Heart left ventricle (tissue), 16 donors: ENCODE data around the gene NR2F1-AS1. TPM values are rescaled to one million over a fixed set of nuclear protein-coding genes. Genes with fewer than 3 reads are reported as not detected.
"Not testable (repeated sequence)": the region's sequence is repeated elsewhere in the genome, so short reads cannot be mapped to it uniquely, and the experiment has no call there.

Source experiments
- ATAC-seq, 4 donors: fragments of 200-7000 bp; cut with Tn5 transposase; one replicate each; pipeline ENCODE4 v1.9.1; 2020 to 2022; ENCODE audit warnings: moderate library complexity in 4 of 4, mild to moderate bottlenecking in 3 of 4, moderate number of reproducible peaks in 1 of 4
- DNase-seq, 5 donors: peaks; one replicate each; pipeline ENCODE4 v3.0.0-alpha.2; 2020
- H3K27ac ChIP-seq, 12 donors: fragments of 200-600 bp; sonication (generic) in 4 of 12; one replicate each; pipeline versions ENCODE4 v1.5.0 to v1.8.0; 2016 to 2022; ENCODE audit warnings: mild to moderate bottlenecking in 2 of 12
- H3K27me3 ChIP-seq, 9 donors: fragments of 200-600 bp; sonication (generic) in 2 of 9; one replicate each; pipeline versions ENCODE4 v1.5.1 to v1.8.0; 2016 to 2022; ENCODE audit warnings: mild to moderate bottlenecking in 3 of 9
- H3K36me3 ChIP-seq, 9 donors: fragments of 200-600 bp; sonication (generic) in 2 of 9; one replicate each; pipeline versions ENCODE4 v1.5.0 to v1.8.0; 2018 to 2022; ENCODE audit warnings: mild to moderate bottlenecking in 2 of 9
- H3K4me1 ChIP-seq, 12 donors: fragments of 200-600 bp; sonication (generic) in 4 of 12; one replicate each; pipeline versions ENCODE4 v1.5.0 to v1.8.0; 2016 to 2022; ENCODE audit warnings: mild to moderate bottlenecking in 3 of 12
- H3K4me3 ChIP-seq, 12 donors: fragments of 200-600 bp; sonication (generic) in 4 of 12; one replicate each; pipeline versions ENCODE4 v1.5.0 to v1.8.0; 2017 to 2022; ENCODE audit warnings: mild to moderate bottlenecking in 9 of 12, moderate library complexity in 4 of 12
- H3K9me3 ChIP-seq, 12 donors: fragments of 200-600 bp; sonication (generic) in 4 of 12; one replicate each; pipeline versions ENCODE4 v1.5.0 to v1.8.0; 2016 to 2022; ENCODE audit warnings: mild to moderate bottlenecking in 1 of 12
- POLR2A ChIP-seq, 2 donors: fragments of 450-650 bp; IDR thresholded peaks; one replicate each; pipeline ENCODE4 v1.6.1; 2017; ENCODE audit warnings: antibody characterized with exemption in 2 of 2, mild to moderate bottlenecking in 2 of 2, moderate library complexity in 2 of 2
- WGBS, 4 donors: extraction: QIAGEN DNeasy Blood & Tissue Kit in 2 of 4; methylation state at CpG; one replicate each; pipeline versions ENCODE4 v1.1.5 to v1.1.7; 2013 to 2018; 5-methylcytosine and 5-hydroxymethylcytosine counted together
- intact Hi-C, 10 donors: fragments of 100-400 bp; cut with DNase I; formaldehyde crosslinking; loops; one replicate each; pipeline versions ENCODE4 v1.11.1 to v1.14.2; 2022
- polyA plus RNA-seq, 2 donors: library from polyadenylated mRNA; stranded (reverse); fragments of 200-250 nt; gene quantifications; one replicate each; pipeline ENCODE4 v1.2.3, GENCODE V29; 2013
- total RNA-seq, 9 donors: library from RNA; depleted of rRNA in 2 of 9; stranded (reverse); fragments of >200 nt in 2 of 9; fragmentation: NEBNext Ultra II Directional in 3 of 9; extraction: Animal tissue kit (Norgen Biotek cat#: 25700) in 3 of 9; gene quantifications; one replicate each; pipeline versions ENCODE4 v1.1.0 to v1.2.4, GENCODE V29; 2016 to 2023
- TF ChIP-seq, protein P1 (sequence below), 12 donors: fragments of 200-600 bp; sonication (generic) in 4 of 12; IDR thresholded peaks; one replicate each; pipeline versions ENCODE4 v1.5.0 to v1.8.0; 2018 to 2022; ENCODE audit warnings: antibody characterized with exemption in 12 of 12, mild to moderate bottlenecking in 5 of 12
- donor health status: ischemic (EF 13 %, LVEDD 7.1; RV severe dilation, severe dysfunction).
- donor health status: healthy with polysubstance abuse.
- donor health status: DM: no; HTN: yes; CAD: no.
- donor health status: DM: no; HTN: no; CAD: no.
- donor health status: ischemic (EF 25% LVEDD 6.9; RV normal size, moderate dysfunction).
- donor health status: ischemic (EF 25% LVEDD 5.7; RV mildly dilated, moderate dysfunction).
- donor health status: healthy.
- donor health status: DM: yes; HTN: yes; CAD: no.
- donor health status: ischemic (EF 35%, LVEDD 5.7; RV mildly dilated, moderate dysfunction).
- donor health status: nonischemic (EF 11% LVEDD 7.7; RV severe dilation, severe dysfunction).
- donor health status: DM: yes; HTN: yes; CAD: no.
- donor health status: PGD.
- donor health status: ischemic (EF 29% LVEDD 5.4; RV normal size, mild dysfunction).
- donor health status: nonischemic (EF 23%, LVEDD 6.1; RV moderate dilation, normal function).

Gene NR2F1-AS1
- total and polyA plus RNA-seq, 11 donors, result 0.17 to 4.5 (median 0.67) TPM; not detected in 3

- H3K4me3 ChIP-seq, result no peak overlapping the region
- ATAC-seq (no peak), DNase-seq (no peak)
- no peak for TF ChIP-seq POLR2A (IDR thresholded peaks at IDR 0.05)
- TF ChIP-seq, protein P1, sequence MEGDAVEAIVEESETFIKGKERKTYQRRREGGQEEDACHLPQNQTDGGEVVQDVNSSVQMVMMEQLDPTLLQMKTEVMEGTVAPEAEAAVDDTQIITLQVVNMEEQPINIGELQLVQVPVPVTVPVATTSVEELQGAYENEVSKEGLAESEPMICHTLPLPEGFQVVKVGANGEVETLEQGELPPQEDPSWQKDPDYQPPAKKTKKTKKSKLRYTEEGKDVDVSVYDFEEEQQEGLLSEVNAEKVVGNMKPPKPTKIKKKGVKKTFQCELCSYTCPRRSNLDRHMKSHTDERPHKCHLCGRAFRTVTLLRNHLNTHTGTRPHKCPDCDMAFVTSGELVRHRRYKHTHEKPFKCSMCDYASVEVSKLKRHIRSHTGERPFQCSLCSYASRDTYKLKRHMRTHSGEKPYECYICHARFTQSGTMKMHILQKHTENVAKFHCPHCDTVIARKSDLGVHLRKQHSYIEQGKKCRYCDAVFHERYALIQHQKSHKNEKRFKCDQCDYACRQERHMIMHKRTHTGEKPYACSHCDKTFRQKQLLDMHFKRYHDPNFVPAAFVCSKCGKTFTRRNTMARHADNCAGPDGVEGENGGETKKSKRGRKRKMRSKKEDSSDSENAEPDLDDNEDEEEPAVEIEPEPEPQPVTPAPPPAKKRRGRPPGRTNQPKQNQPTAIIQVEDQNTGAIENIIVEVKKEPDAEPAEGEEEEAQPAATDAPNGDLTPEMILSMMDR (IDR thresholded peaks at IDR 0.05), result no peak
- no peaks in the 10 kb centered on the region for H3K36me3 ChIP-seq
- H3K4me1 ChIP-seq, result peaks cover 0 to 8% (median 4%) of the 10 kb centered on the region in 12 donors
- peaks cover 5 to 72% (median 39%) of the 10 kb centered on the region in 9 donors for H3K27me3 ChIP-seq
- H3K27ac ChIP-seq, result no peak overlapping the region
- H3K9me3 ChIP-seq, result peaks cover 0 to 4% (median 0%) of the 10 kb centered on the region in 12 donors
- intact Hi-C loops, result no loop called here
Measured at GRCh38 chr5:93566091-93566490, 14.9 kb downstream of the NR2F1-AS1 start.

DNA sequence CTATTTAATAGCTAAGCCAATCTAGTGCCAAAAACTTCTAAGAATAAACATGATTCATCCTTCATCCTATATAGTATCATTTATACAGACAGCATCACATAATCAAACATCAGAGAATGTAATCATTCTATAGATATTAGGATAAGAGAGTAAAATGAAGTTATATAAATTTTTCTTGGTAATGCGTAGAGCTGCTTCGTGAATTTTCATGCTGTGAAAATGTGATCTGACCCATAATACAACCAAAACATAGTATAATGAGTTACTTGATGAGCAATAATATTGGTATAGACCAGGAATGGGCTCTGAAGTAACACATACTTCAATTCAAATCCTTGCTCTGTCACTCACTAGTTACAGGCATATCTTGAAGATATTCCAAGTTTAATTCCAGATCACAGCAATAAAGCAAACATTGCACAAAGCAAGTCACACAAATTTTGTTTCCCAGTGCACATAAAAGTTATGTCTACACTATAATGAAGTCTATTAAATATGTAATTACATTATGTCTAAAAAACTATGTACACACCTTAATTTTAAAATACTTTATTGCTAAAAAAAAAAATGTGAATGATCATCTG, 23.9 kb downstream of the NR2F1-AS1 start:
- H3K36me3 ChIP-seq, result no peaks in the 10 kb centered on the region
- peaks cover 0 to under 1% (median 0%) of the 10 kb centered on the region in 9 donors for H3K27me3 ChIP-seq
- DNase-seq, result no peak
- H3K9me3 ChIP-seq, result no peaks in the 10 kb centered on the region
- no peak overlapping the region for H3K4me3 ChIP-seq
- no peak overlapping the region for H3K27ac ChIP-seq
- intact Hi-C loops, result no loop called here
- H3K4me1 ChIP-seq, result no peaks in the 10 kb centered on the region
- no peak for ATAC-seq
- TF ChIP-seq POLR2A (IDR thresholded peaks at IDR 0.05), result no peak
- TF ChIP-seq, protein P1 (IDR thresholded peaks at IDR 0.05), result no peak
- WGBS, 4 donors, result 93 to 97% (median 95%) methylated on average over 2 of the region's 2 CpGs

GRCh38 chr5:93549594-93549993, 31.4 kb downstream of the NR2F1-AS1 start:
- H3K36me3 ChIP-seq, H3K27me3 ChIP-seq, H3K4me1 ChIP-seq, H3K27ac ChIP-seq, intact Hi-C loops, H3K9me3 ChIP-seq, H3K4me3 ChIP-seq, ATAC-seq, DNase-seq: not testable (repeated sequence)
- WGBS, 4 donors, result 95 to 99% (median 98%) methylated on average over 3 of the region's 3 CpGs

DNA sequence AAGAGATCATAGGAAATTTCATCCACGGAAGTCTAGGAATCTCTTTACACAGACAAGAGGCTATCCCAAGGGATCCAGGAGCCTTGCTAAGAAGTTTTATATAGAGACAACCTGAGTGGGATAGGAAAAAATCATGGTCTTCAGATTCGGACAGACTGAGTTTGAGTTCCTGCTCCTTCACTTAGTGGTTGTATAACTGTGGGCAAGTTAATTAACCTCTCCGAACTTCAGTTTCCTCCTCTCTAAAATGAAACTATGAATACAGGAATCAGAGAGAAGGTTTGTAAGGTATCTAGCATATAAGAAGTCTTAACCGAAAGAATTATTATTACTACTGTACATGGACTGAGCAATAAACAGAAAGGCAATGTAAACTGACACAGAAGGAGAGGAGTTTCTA, 35.1 kb downstream of the NR2F1-AS1 start:
- no peak overlapping the region for H3K27ac ChIP-seq
- intact Hi-C loops, result no loop called here
- ATAC-seq, result no peak
- WGBS, 4 donors, result 68 to 76% (median 73%) methylated on average over 4 of the region's 4 CpGs
- peaks cover 0 to 5% (median 0%) of the 10 kb centered on the region in 9 donors for H3K27me3 ChIP-seq
- H3K9me3 ChIP-seq, result peaks cover 0 to 6% (median 0%) of the 10 kb centered on the region in 12 donors
- H3K4me1 ChIP-seq, result no peaks in the 10 kb centered on the region
- no peak for DNase-seq
- peaks cover 0 to 3% (median 0%) of the 10 kb centered on the region in 9 donors for H3K36me3 ChIP-seq
- TF ChIP-seq, protein P1 (IDR thresholded peaks at IDR 0.05), result no peak
- TF ChIP-seq POLR2A (IDR thresholded peaks at IDR 0.05), result no peak
- no peak overlapping the region for H3K4me3 ChIP-seq

DNA sequence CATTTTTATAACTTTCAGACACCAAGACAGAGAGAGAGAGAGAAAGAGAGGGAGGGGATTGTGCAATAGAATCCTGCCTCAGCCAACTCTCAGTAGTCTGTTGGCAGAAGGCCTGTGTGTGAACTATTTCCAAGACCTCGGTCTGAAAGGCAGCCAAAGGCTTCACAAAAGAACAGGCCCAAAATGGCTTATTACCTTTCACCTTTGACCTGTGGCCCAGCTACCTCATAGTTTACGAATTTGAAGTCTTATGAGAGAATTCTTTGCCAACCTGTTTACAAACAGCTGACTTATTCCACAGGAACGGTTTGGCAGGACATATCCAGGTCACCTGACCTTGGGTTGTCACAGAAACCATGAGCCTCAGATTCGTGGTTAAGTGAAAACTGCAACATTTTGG, 48.6 kb downstream of the NR2F1-AS1 start:
- peak overlapping the region in 5 of 12 donors; percentile 8 to 20 (median 13) for H3K27ac ChIP-seq
- H3K36me3 ChIP-seq, result no peaks in the 10 kb centered on the region
- intact Hi-C loops, result no loop called here
- DNase-seq (peak in 4 of 5 donors; percentile 59 to 74 (median 66)), ATAC-seq (peak; percentile 69 to 95 (median 90))
- H3K27me3 ChIP-seq, result no peaks in the 10 kb centered on the region
- H3K4me3 ChIP-seq, result no peak overlapping the region
- peaks cover 0 to 15% (median 4%) of the 10 kb centered on the region in 12 donors for H3K4me1 ChIP-seq
- WGBS, 4 donors, result 15 to 40% (median 21%) methylated on average over 4 of the region's 4 CpGs
- TF ChIP-seq, protein P1 (IDR thresholded peaks at IDR 0.05), result no peak
- no peak for TF ChIP-seq POLR2A (IDR thresholded peaks at IDR 0.05)
- H3K9me3 ChIP-seq, result peaks cover 0 to 26% (median 6%) of the 10 kb centered on the region in 12 donors

DNA sequence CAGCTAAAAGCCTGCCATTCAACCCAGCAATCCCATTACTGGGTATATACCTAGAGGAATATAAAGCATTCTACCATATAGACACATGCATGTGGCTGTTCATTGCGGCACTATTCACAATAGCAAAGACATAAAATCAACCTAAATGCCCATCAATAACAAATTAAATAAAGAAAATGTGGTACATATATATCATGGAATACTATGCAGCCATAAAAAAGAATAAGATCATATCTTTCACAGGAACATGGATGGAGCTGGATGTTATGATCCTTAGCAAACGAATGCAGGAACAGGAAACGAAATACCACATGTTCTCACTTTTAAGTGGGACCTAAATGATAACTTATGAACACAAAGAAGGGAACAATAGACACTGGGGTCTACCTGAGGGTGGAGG, 59.2 kb downstream of the NR2F1-AS1 start:
- H3K4me3 ChIP-seq, H3K27me3 ChIP-seq, H3K4me1 ChIP-seq, DNase-seq, H3K36me3 ChIP-seq, ATAC-seq, intact Hi-C loops, H3K27ac ChIP-seq: not testable (repeated sequence)
- peaks cover 0 to 29% (median 6%) of the 10 kb centered on the region in 12 donors for H3K9me3 ChIP-seq
- 81 to 87% (median 82%) methylated on average over 3 of the region's 3 CpGs for WGBS, 4 donors
